Iris pigment epithelial cell (primary cell): ENCODE data around the gene EXOC1L.

ENCODE experiments used
- DNase-seq: peaks from one replicate; pipeline ENCODE4 v3.0.0-alpha.2; 2011; ENCODE audit warnings: low read depth

The EXOC1L gene

DNA sequence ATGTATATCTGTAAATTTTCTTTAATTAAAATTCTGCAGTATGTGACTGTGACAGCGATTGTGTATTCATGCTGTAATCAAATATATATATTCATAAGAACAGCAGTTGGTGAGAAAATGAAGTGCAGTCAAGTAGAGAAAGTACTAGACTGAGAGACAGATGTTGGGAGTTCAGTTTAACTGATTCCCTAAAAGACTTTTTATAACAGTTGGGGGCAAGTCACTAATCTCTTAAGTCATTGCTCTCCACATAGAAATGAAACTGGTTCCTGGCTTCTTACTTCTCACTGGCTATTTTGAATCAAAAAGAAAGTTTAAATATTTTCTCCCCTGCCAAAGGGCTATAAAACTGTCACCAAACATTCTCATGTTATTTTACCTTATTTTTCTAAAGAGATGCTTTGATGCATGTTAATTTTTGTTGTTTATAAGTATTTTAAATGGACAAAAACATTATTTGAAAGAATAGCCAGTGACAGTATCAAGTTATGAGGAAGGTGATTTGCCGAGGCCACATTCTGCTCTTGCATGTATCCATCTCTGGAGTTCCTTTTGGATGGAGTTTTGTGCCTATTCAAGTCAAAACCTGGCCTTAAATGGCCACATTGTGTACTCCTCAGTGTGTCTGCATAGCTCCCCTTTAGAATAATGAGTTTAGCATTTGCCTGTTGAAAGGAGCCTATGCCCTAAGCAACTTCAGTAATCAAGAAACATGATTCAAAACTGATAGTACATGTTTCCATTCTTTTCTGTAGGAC lies 64.7 kb downstream of the EXOC1L start:
- DNase-seq, result no peak

DNA sequence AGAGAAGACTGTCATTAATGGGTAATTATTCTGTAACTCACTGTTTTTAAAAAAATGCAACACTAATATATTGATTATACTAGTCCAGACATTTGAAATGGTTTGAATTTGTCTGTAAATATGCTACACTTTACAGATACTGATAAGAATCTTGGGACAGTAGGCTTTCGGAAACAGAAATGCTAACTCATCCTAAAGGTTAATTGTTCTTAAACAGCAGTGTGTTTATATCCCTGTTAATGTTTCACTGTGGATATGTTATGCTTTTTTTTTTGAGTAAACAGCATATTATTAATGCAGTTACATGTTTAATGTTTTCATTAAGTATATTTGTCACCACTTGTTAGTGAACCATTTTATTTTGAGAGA lies 65.2 kb downstream of the EXOC1L start:
- DNase-seq, result no peak
